Tibial nerve (tissue), 4 donors: ENCODE data around the gene MDM1. TPM values are rescaled to one million over a fixed set of nuclear protein-coding genes. Genes with fewer than 3 reads are reported as not detected.

ENCODE experiments used
- DNase-seq, 2 donors: peaks; one replicate each; pipeline ENCODE4 v3.0.0-alpha.2; 2019; ENCODE audit warnings: low spot score in 2 of 2
- H3K27ac ChIP-seq, 4 donors: fragments of 200-600 bp; sonication (generic) in 3 of 4; one replicate each; pipeline ENCODE4 v1.5.1; 2017 to 2019; ENCODE audit warnings: mild to moderate bottlenecking in 1 of 4
- H3K27me3 ChIP-seq, 2 donors: fragments of 200-600 bp; sonication (generic) in 1 of 2; one replicate each; pipeline versions ENCODE4 v1.5.1 to v1.6.0; 2017 to 2019
- H3K36me3 ChIP-seq, 3 donors: fragments of 200-600 bp; sonication (generic); one replicate each; pipeline ENCODE4 v1.5.1; 2018 to 2019
- H3K4me1 ChIP-seq, 4 donors: fragments of 200-600 bp; sonication (generic) in 3 of 4; one replicate each; pipeline ENCODE4 v1.5.1; 2017 to 2019
- H3K4me3 ChIP-seq, 4 donors: fragments of 200-600 bp; sonication (generic) in 3 of 4; one replicate each; pipeline ENCODE4 v1.5.1; 2017 to 2019; ENCODE audit warnings: mild to moderate bottlenecking in 1 of 4, moderate library complexity in 1 of 4
- H3K9me3 ChIP-seq, 4 donors: fragments of 200-600 bp; sonication (generic) in 3 of 4; one replicate each; pipeline ENCODE4 v1.5.1; 2017 to 2019
- CTCF ChIP-seq, 5 experiments: fragments of 200-600 bp in 3 of 5; fragments of 450-650 bp in 2 of 5; sonication (generic) in 3 of 5; IDR thresholded peaks; one replicate each; pipeline ENCODE4 v1.5.1; 2016 to 2019; ENCODE audit warnings: antibody characterized with exemption in 5 of 5, mild to moderate bottlenecking in 3 of 5, moderate library complexity in 2 of 5
- EP300 ChIP-seq, 2 donors: sonication (generic); formaldehyde crosslinking; IDR thresholded peaks; one replicate each; pipeline ENCODE4 v1.6.1; 2017; ENCODE audit warnings: antibody characterized with exemption in 2 of 2, mild to moderate bottlenecking in 1 of 2
- POLR2A ChIP-seq, 2 donors: fragments of 450-650 bp; IDR thresholded peaks; one replicate each; pipeline ENCODE4 v1.6.1; 2017; ENCODE audit warnings: antibody characterized with exemption in 2 of 2, mild to moderate bottlenecking in 2 of 2, moderate library complexity in 2 of 2
- WGBS, 2 donors: methylation state at CpG; one replicate each; pipeline ENCODE4 v1.1.5; 2018; 5-methylcytosine and 5-hydroxymethylcytosine counted together
- total RNA-seq, 4 donors: library from RNA; depleted of rRNA; stranded (reverse); fragments of >200 nt; gene quantifications; one replicate each; pipeline ENCODE4 v1.1.0, GENCODE V29; 2016

Gene MDM1
- total RNA-seq, 4 donors from 2014 or later = 11.2 to 49.8 (median 23.3) TPM

- DNase-seq = no peak
- Histone ChIP-seq H3K4me1 (no peaks in the 10 kb centered on the region), H3K27ac (no peak overlapping the region), H3K27me3 (peaks cover 0 to 3% of the 10 kb centered on the region in 2 donors), H3K4me3 (no peak overlapping the region), H3K9me3 (no peaks in the 10 kb centered on the region), H3K36me3 (no peaks in the 10 kb centered on the region)
- WGBS, 2 donors = 47 to 59% methylated on average over 2 of the region's 2 CpGs
- TF ChIP-seq POLR2A (IDR thresholded peaks at IDR 0.05) (no peak), EP300 (IDR thresholded peaks at IDR 0.05) (no peak), CTCF (IDR thresholded peaks at IDR 0.05) (no peak)
Observed at GRCh38 chr12:68349220-68349621, 17.1 kb upstream of the MDM1 start.

- Histone ChIP-seq H3K27me3 (peaks cover 0 to 3% of the 10 kb centered on the region in 2 donors), H3K9me3 (no peaks in the 10 kb centered on the region), H3K36me3 (no peaks in the 10 kb centered on the region), H3K4me1 (no peaks in the 10 kb centered on the region), H3K4me3 (no peak overlapping the region), H3K27ac (no peak overlapping the region)
- no peak for DNase-seq
- TF ChIP-seq EP300 (IDR thresholded peaks at IDR 0.05) (no peak), POLR2A (IDR thresholded peaks at IDR 0.05) (no peak), CTCF (IDR thresholded peaks at IDR 0.05) (no peak)
- WGBS, 2 donors = 82 to 83% methylated on average over 5 of the region's 5 CpGs
Observed at GRCh38 chr12:68348419-68348818, 16.3 kb upstream of the MDM1 start.

- Histone ChIP-seq H3K4me3 (no peak overlapping the region), H3K4me1 (no peaks in the 10 kb centered on the region), H3K27me3 (peaks cover 0 to 3% of the 10 kb centered on the region in 2 donors), H3K9me3 (no peaks in the 10 kb centered on the region), H3K36me3 (no peaks in the 10 kb centered on the region), H3K27ac (no peak overlapping the region)
- no peak for DNase-seq
- TF ChIP-seq CTCF (IDR thresholded peaks at IDR 0.05) = no peak
- no peak for TF ChIP-seq EP300 (IDR thresholded peaks at IDR 0.05)
- TF ChIP-seq POLR2A (IDR thresholded peaks at IDR 0.05) = no peak
- WGBS, 2 donors = 70 to 75% methylated on average over 3 of the region's 3 CpGs
Observed at GRCh38 chr12:68345763-68346162, 13.6 kb upstream of the MDM1 start.

- H3K4me3 ChIP-seq = no peak overlapping the region
- TF ChIP-seq POLR2A (IDR thresholded peaks at IDR 0.05) = no peak
- no peak for TF ChIP-seq CTCF (IDR thresholded peaks at IDR 0.05)
- TF ChIP-seq EP300 (IDR thresholded peaks at IDR 0.05) = no peak
- H3K27me3 ChIP-seq = peaks cover 0 to 3% of the 10 kb centered on the region in 2 donors
- 43 to 48% methylated on average over 2 of the region's 2 CpGs for WGBS, 2 donors
- H3K9me3 ChIP-seq = no peaks in the 10 kb centered on the region
- no peak overlapping the region for H3K27ac ChIP-seq
- H3K36me3 ChIP-seq = no peaks in the 10 kb centered on the region
- no peaks in the 10 kb centered on the region for H3K4me1 ChIP-seq
- no peak for DNase-seq
Observed at GRCh38 chr12:68344126-68344525, 12.0 kb upstream of the MDM1 start.

GRCh38 chr12:68342966-68343365, 10.8 kb upstream of the MDM1 start:
- H3K9me3 ChIP-seq = no peaks in the 10 kb centered on the region
- TF ChIP-seq POLR2A (IDR thresholded peaks at IDR 0.05) (no peak), EP300 (IDR thresholded peaks at IDR 0.05) (no peak), CTCF (IDR thresholded peaks at IDR 0.05) (no peak)
- WGBS, 2 donors = 50 to 59% methylated on average over 3 of the region's 3 CpGs
- no peaks in the 10 kb centered on the region for H3K4me1 ChIP-seq
- no peaks in the 10 kb centered on the region for H3K36me3 ChIP-seq
- no peak overlapping the region for H3K4me3 ChIP-seq
- DNase-seq = no peak
- no peak overlapping the region for H3K27ac ChIP-seq
- H3K27me3 ChIP-seq = peaks cover 0 to 3% of the 10 kb centered on the region in 2 donors
